A375 (cell line): ENCODE measurements around the gene FAM177B. TPM values are rescaled to one million over a fixed set of nuclear protein-coding genes. Genes with fewer than 3 reads are reported as not detected.

Experiments
- total RNA-seq: library from RNA; depleted of rRNA; stranded (reverse); fragments of >200 nt; shearing (Covaris generic); gene quantifications from 2 replicates; pipeline ENCODE4 v1.2.3, GENCODE V29; 2014; rRNA removed

The FAM177B gene
- not detected in 2 replicates for total RNA-seq

DNA sequence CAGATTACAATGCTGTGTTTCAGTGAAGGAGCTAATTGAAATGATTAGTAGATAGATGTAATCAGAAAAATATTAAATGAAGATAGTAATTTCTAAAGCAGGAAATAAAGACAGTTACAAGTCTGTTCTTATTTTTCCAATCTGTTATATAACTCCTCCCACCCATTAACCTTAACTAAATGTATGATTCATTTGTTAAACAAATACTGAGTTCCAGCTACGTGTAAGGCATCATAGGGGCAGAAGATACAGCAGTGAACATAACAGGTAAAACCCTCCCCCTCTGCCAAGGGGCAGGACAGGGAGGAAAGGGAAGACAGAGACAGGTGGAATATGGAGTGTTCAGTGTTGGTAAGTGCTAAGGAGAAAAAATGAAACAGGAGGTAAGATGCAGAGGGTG is at the start of gene FAM177B:
Gene FAM177B, plus strand, starts transcription at position 231 of the 400 bp plus-strand sequence. CDS start 9,344 bp downstream, outside the sequence.

GRCh38 chr1:222712253-222713090 is 24.5 kb upstream of the FAM177B start, which contains the start of the genes AIDA and BROX:
AIDA (minus strand) TSS chr1:222712491; CDS start chr1:222712317, 174 bp downstream.
BROX (plus strand) TSS chr1:222712564; CDS start chr1:222715700, 3,136 bp downstream.

Other genes starting within 250 kb of the FAM177B start
- 0.23 and 1.6 TPM in 2 replicates for gene HHIPL2, start 189.1 kb upstream of the FAM177B start, total RNA-seq
- 16.0 and 17.7 TPM in 2 replicates for gene TAF1A, start 147.3 kb upstream of the FAM177B start, total RNA-seq
- gene MIA3, start 119.1 kb upstream of the FAM177B start, total RNA-seq = 35.5 and 44.4 TPM in 2 replicates
- 17.9 and 20.1 TPM in 2 replicates for gene AIDA, start 24.7 kb upstream of the FAM177B start, total RNA-seq
- gene BROX, start 24.6 kb upstream of the FAM177B start, total RNA-seq = 37.2 and 59.6 TPM in 2 replicates
- gene DISP1, start 77.8 kb downstream of the FAM177B start, total RNA-seq = 2.9 and 3.0 TPM in 2 replicates